HL-60 (cell line): ENCODE measurements around the gene TTC27.

ENCODE experiments used
- DNase-seq, 2 experiments: peaks; one replicate each; pipeline ENCODE4 v3.0.0-alpha.2; 2010 to 2020; ENCODE audit warnings: low read depth in 1 of 2, low spot score in 1 of 2
- H3K27ac ChIP-seq: fragments of 250-450 bp; sonication (Bioruptor Pico); replicated peaks from 2 replicates; pipeline ENCODE4 v1.5.1; 2020; ENCODE audit warnings: mild to moderate bottlenecking, moderate library complexity
- H3K27me3 ChIP-seq: fragments of 250-450 bp; sonication (Bioruptor Pico); 2 replicates; pipeline ENCODE4 v1.5.1; 2021; ENCODE audit warnings: mild to moderate bottlenecking, moderate library complexity; ENCODE audit not compliant: insufficient read depth, poor library complexity, severe bottlenecking
- H3K4me3 ChIP-seq: replicated peaks from 2 replicates; pipeline ENCODE4 v1.5.1; 2011; ENCODE audit warnings: mild to moderate bottlenecking, control low read depth, low read length; ENCODE audit not compliant: insufficient read depth
- GABPA ChIP-seq: IDR thresholded peaks from 2 replicates; pipeline ENCODE4 v1.6.1; 2012; ENCODE audit warnings: low read depth
- POLR2AphosphoS5 ChIP-seq: IDR thresholded peaks from 2 replicates; pipeline ENCODE4 v1.6.1; 2012; ENCODE audit warnings: low read depth
- SPI1 ChIP-seq: IDR thresholded peaks from 2 replicates; pipeline ENCODE4 v1.6.1; 2012; ENCODE audit warnings: low read depth, mild to moderate bottlenecking, borderline replicate concordance
- TF ChIP-seq, protein P1 (sequence below): IDR thresholded peaks from one replicate; pipeline ENCODE4 v1.5.1; 2011; ENCODE audit warnings: low read length, control low read depth, inconsistent platforms; ENCODE audit not compliant: insufficient read depth
- TF ChIP-seq, protein P2 (sequence below): IDR thresholded peaks from 2 replicates; pipeline ENCODE4 v1.6.1; 2012; ENCODE audit warnings: low read depth; ENCODE audit not compliant: insufficient replicate concordance

The TTC27 gene

DNA sequence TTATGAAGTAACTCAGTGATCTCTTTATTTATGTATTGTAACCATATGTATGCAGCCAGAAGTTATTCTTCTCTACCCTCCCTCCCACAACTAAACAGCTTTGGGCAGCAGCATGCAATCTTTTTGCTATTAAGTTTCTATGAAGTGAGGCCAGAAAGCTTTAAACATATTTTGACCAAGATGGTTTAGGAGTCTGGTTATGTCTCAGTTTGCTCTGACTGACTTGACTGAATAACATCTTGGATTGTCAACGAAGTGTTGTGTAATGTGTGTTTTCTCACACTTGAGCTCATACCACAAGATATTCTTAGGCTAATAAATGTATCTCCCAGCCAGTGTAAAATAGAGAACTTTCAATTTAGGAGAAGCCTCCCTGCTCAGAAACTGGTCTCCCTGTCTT lies 104.3 kb downstream of the TTC27 start:
- H3K4me3 ChIP-seq = no peak overlapping the region
- no peak for TF ChIP-seq SPI1
- no peaks in the 10 kb centered on the region for H3K27me3 ChIP-seq
- H3K27ac ChIP-seq = no peak overlapping the region
- no peak for DNase-seq

DNA sequence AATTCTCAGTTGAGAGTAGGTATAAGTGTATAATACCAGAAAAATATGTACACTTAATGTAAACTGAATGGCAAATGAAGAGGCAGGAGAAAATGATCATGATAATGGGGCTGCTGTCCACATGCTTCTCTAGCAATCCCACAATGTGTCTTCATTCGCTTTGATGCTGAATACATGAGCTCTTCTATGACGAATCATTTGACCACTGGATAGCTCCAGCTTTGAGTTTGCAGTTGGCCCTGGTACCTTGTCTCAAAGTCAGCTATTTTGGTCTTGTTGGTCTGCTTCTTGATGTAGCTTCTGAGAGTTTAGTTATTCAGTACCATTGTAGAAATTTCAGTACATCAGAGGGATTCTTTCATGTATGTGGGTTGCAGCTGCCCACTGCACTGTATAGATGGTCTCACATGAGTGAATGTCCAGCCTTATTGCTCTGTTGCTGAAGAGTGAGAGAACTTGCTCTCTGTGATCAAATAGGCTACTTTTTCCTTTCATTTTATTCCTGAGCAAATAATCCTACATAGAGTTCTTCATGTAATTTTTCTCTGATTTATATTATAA lies 105.1 kb downstream of the TTC27 start:
- no peaks in the 10 kb centered on the region for H3K27me3 ChIP-seq
- TF ChIP-seq, protein P1, sequence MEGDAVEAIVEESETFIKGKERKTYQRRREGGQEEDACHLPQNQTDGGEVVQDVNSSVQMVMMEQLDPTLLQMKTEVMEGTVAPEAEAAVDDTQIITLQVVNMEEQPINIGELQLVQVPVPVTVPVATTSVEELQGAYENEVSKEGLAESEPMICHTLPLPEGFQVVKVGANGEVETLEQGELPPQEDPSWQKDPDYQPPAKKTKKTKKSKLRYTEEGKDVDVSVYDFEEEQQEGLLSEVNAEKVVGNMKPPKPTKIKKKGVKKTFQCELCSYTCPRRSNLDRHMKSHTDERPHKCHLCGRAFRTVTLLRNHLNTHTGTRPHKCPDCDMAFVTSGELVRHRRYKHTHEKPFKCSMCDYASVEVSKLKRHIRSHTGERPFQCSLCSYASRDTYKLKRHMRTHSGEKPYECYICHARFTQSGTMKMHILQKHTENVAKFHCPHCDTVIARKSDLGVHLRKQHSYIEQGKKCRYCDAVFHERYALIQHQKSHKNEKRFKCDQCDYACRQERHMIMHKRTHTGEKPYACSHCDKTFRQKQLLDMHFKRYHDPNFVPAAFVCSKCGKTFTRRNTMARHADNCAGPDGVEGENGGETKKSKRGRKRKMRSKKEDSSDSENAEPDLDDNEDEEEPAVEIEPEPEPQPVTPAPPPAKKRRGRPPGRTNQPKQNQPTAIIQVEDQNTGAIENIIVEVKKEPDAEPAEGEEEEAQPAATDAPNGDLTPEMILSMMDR = no peak
- TF ChIP-seq POLR2AphosphoS5 = no peak
- TF ChIP-seq, protein P2, sequence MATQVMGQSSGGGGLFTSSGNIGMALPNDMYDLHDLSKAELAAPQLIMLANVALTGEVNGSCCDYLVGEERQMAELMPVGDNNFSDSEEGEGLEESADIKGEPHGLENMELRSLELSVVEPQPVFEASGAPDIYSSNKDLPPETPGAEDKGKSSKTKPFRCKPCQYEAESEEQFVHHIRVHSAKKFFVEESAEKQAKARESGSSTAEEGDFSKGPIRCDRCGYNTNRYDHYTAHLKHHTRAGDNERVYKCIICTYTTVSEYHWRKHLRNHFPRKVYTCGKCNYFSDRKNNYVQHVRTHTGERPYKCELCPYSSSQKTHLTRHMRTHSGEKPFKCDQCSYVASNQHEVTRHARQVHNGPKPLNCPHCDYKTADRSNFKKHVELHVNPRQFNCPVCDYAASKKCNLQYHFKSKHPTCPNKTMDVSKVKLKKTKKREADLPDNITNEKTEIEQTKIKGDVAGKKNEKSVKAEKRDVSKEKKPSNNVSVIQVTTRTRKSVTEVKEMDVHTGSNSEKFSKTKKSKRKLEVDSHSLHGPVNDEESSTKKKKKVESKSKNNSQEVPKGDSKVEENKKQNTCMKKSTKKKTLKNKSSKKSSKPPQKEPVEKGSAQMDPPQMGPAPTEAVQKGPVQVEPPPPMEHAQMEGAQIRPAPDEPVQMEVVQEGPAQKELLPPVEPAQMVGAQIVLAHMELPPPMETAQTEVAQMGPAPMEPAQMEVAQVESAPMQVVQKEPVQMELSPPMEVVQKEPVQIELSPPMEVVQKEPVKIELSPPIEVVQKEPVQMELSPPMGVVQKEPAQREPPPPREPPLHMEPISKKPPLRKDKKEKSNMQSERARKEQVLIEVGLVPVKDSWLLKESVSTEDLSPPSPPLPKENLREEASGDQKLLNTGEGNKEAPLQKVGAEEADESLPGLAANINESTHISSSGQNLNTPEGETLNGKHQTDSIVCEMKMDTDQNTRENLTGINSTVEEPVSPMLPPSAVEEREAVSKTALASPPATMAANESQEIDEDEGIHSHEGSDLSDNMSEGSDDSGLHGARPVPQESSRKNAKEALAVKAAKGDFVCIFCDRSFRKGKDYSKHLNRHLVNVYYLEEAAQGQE = no peak
- no peak for TF ChIP-seq GABPA
- TF ChIP-seq SPI1 = no peak
- no peak overlapping the region for H3K27ac ChIP-seq
- no peak overlapping the region for H3K4me3 ChIP-seq
- DNase-seq = no peak

DNA sequence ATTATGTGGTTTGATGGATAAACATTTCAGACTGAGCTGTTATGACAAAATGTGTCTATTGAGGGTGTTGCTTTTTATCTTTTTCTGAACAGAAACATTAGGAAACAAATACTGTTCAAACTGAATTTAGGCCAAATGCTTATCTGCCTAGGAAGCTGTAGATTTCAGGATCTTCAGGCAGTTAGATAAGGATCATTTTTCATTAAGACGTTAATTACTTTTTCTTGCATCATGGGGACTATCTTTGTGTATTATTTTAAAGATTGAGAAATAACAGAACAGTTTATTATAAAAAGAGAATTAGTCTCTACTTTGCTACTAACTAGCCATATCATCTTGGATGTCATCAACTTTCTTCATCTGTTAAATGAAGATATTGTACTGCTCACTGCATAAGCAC lies 107.5 kb downstream of the TTC27 start:
- no peak overlapping the region for H3K27ac ChIP-seq
- no peak overlapping the region for H3K4me3 ChIP-seq
- no peak for TF ChIP-seq SPI1
- TF ChIP-seq, protein P1 = no peak
- TF ChIP-seq, protein P2 = no peak
- TF ChIP-seq GABPA = no peak
- DNase-seq = no peak
- no peaks in the 10 kb centered on the region for H3K27me3 ChIP-seq

DNA sequence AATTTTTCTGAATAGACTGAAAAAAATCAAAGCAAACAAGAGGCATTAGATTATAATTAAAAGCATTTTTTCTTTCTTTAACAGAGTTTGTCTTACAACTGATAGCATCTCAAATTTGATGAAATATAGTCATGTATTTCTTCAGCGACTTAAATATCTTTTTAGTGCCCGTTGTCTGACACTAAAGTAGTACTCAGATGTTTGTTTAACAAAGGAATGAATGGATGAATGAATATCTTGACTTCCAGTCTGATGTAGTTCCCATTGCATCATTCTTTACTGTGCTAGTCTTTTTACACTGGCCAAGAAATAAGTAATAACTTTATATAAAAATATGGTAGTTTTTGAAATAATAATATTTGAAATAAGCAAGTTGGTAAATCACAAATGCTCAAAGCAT lies 111.1 kb downstream of the TTC27 start:
- no peak for DNase-seq
- Histone ChIP-seq H3K4me3 (no peak overlapping the region), H3K27ac (no peak overlapping the region), H3K27me3 (no peaks in the 10 kb centered on the region)
- TF ChIP-seq, protein P1 = no peak
- TF ChIP-seq, protein P2 = no peak
- TF ChIP-seq GABPA = no peak
- no peak for TF ChIP-seq POLR2AphosphoS5
- TF ChIP-seq SPI1 = no peak
